SW 1271 (cell line): Measurements from ENCODE around the gene RIPOR2.
"Not testable (repeated sequence)": the region's sequence is repeated elsewhere in the genome, so short reads cannot be mapped to it uniquely, and the experiment has no call there.

ENCODE experiments used
- DNase-seq, 2 experiments: peaks; one replicate each; lab custom pipeline; 2025; lab: John Stamatoyannopoulos, UW

Gene RIPOR2

GRCh38 chr6:24905483-24905882 is 30.3 kb downstream of the RIPOR2 start:
- DNase-seq = no peak

DNA sequence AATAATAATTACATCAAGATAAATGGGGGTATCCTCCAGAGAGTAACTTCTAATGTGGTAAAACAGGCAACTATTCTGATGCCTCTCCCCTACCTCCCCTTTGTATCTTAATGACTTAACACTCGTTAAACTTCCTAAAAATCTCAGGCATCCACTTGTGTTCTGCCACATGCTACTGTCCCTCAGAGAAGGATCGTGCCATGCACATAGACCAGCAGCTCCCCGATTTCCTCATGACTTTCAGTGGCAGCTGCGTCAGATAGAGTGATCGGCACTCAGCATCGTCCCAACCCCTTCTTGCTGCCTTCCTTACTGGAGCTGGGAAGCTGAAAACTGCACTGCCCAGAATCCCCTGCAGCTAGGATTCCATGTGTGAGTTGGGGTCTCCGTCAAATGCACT is 32.1 kb downstream of the RIPOR2 start:
- DNase-seq = no peak

DNA sequence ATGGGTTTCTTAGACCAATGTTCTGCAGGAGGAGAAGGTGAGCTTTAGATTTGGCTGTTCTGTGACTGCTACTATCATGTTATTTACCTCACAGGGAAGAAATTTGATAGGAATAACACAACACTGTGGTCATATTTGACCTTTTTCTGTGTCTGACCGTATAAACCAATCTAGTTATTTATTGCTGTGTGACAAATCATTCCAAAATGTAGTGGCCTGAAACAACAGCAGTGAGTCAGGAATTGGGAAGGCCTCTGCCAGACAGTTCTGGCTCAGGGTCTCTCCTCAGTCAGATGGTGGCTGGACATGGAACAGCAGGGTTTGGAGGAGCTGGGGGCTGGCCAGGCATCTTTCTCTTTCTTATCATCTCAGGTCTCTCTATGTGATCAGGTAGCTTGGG is 33.0 kb downstream of the RIPOR2 start:
- DNase-seq = peak in 1 of 2 experiments; percentile 24

DNA sequence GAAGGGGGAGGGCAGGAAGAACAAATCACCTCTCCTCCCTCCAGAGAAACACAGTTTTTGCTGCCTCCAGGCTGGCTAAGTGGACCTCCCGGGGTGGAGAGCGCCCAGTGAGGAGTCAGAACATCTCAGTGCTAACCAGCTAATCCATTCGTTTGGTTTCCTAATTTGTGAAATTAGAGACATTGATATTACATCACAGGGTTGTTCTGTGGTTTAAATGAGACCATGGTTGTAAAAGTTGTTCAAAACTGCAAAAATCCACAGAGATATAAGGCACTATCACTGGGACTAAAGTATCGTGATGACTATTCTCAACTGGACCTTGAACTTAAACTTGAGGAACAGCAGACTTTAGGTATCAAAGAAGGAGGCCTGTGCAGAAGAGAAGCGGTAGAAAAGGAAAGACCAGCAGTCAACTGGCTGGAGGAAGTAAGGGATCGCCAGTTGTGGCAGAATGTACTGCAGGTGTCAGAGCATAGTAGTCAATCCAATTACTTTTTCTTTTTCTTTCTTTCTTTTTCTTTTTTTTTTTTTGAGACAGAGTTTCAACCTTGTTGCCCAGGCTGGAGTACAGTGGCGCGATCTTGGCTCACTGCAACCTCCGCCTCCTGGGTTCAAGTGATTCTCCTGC is 33.9 kb downstream of the RIPOR2 start:
- no peak for DNase-seq

DNA sequence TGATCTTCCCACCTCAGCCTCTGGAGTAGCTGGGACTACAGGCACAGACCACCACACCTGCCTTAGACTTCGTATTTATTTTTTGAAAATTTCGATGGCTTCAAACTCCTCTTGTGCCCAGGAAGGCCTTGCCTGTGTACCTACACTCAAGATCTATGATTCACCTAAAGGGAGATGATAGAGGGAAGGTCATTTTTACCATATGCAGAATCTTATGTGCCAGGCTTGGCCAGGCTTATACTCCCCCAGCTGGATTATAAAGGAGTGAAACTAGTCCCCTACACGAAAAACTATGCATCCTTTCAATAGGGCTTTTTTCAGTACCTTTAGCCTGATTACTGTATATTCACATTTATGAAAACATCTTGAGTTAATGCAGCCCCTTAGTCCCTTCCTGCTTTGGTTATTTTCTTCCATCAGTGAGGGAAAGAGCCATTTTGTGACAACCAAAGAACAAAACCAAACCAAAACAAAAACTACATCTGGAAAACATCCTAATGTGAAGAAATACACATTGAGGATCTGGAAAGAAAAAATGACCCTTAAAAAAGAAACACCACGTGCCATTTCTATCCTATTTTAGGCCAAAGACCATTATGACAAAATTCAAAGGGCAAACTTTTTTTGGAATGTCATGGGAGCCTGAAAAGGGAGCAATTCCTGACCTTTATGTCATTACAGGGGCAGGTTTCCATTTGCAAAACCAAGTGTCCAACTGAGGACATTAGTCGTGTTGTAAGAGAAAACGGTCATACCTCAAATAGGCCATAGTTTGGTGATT is 34.7 kb downstream of the RIPOR2 start:
- no peak for DNase-seq

GRCh38 chr6:24899997-24900325 is 35.8 kb downstream of the RIPOR2 start:
- DNase-seq = no peak

GRCh38 chr6:24899136-24899996 is 36.4 kb downstream of the RIPOR2 start:
- no peak for DNase-seq

GRCh38 chr6:24898676-24899075 is 37.1 kb downstream of the RIPOR2 start:
- DNase-seq = no peak

- no peak for DNase-seq
These were observed 38.6 kb downstream of the RIPOR2 start for GRCh38 chr6:24897186-24897585.

DNA sequence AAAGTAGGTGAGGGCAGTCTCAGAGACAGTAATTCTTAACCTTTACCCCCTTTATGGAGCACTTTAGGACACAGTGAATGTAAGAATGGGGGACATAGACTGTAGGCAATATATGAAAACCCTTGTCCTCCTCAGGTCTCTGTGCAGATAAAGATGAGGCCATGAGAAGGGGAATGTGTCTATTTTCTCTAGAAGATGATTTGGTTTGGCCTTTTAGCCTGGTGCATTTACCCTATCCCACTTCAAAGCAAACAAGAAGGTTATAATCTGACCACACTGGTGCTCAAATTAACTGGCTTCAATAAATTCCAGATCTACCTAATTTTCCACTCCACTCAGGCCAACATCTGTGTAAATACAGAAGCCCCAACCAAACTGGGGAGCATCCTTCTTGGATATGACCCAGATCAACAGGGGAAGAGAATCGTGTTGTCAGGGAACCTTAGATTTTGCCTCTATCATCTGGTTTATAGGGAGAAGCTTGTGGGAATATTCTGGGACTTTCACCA is 42.4 kb downstream of the RIPOR2 start:
- no peak for DNase-seq

DNA sequence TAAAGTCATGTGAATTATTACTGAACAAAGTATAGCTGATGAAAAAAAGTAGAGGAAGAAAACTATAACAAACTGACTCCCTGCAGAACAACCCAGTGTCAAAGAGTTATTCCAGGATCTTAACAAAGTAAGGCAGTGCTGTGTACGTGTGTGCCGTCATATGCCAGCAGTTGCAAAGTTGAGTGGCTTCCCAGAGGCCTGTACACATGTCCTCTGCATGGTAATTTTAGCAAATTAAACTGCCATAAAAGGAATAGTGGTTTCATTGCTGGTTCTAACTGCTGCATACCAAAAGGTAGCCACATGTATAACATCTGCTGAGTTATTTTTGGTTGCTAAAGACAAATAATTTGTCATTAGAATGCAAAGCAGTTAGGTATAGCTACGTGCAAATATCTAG is 44.8 kb downstream of the RIPOR2 start:
- DNase-seq = no peak

- DNase-seq = no peak
These were observed 45.3 kb downstream of the RIPOR2 start for GRCh38 chr6:24890471-24890870.

DNA sequence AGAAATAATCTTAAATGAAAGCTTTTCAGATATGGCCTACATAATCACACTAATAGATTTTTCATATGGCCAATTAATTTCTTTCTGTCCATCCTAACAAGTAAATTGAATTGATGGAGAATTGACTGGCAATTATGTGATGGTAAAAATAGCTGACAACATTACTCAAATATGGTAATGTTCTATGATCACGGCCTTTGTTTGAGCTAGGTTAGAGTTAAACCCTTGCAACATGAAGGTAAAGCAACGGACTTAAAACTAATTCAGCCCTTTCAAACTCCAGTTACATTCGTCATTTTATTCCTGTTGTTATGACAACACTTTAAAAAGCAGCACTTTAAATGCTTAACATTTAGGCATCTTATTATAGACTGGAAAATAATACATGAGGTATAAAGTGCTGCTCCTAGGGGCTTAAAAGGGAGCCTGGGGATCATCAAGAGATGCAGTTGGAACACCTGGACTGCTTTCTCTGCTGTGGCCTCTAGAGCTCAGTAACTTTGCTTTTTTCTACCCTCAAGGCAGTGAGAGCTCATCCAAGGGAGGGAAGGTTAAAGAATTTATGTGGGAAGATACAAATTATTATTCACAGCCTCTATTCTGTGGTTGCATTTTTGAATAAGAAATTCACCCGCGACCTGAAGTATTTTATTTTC is 46.9 kb downstream of the RIPOR2 start:
- DNase-seq = no peak

DNA sequence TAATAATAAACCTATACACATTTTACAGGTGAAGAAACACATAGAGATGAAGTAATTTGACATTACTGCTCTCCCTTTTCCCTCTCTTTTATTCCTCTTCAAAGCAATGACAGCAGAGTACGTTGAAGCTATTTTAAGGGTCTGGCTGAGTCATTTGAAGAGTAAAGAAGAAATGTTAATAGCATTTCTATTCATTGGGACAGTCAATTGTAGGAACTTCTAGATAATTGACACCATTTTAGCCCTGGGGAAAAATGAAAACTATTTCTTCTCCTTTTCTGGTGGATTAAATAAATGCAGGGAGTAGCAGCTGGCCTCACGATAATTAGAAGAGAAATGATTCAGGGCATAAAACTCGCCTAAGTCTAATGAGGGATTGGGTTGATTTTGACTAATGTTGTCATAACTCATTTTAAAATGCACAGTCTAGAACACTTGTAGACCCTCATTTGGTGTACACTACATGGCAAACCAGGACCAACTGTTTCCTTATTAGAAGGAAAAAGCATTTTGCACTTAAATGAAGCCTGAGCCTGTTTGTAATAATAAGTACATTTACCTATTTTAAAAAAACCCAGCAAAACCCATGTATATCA is 48.1 kb downstream of the RIPOR2 start:
- DNase-seq = no peak

GRCh38 chr6:24883618-24884017 is 52.1 kb downstream of the RIPOR2 start:
- no peak for DNase-seq

DNA sequence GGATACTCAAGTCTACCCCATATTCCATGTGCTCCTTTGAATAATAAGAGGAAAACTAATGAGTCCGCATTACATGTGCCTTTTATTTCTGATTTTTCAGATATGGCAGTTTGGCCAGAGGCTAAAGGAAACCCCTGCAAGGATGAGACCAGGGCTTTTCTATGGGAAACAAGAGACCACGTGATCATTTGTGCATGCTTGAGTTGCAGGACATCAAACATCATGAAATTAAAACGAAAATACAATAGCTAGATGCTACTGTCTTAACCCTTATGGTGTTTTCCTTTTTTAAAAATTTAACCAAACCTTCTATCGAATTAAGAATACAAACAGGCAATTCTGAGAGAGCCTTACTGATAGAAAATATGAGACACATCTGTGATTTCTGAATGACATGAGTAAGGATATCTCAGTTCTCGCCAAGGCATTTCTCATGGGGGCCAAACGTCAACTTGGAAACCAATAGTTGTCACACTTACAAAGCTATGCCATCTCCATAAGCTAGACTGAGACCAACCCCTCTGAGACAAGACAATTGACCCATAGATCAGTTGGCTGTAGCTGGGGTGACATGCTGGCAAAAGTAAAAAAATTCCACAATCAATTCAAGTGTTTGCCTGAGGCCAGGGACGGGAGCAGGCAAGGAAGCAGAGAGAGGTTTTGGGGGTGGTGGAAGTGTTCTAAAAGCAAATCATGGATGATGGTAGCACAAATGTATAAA is 52.8 kb downstream of the RIPOR2 start:
- no peak for DNase-seq

DNA sequence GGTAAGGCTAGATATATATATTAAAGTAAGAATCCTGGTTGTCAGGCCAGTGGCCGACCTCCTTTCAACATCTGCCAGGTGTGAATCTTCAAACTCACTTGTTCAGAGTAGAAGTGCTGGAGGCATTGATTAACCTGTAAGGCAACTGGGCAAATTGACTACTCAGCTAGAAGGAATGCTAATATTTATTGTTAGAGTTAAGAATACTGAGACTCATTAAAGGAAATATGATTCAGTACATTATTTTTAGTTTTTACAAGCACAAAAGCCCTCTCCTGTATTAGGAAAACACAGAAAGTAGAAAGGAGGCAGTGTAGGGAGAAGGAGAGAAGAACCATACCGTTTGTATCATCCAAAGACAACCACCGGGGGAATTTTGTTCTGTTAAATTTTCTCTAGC is 53.5 kb downstream of the RIPOR2 start:
- no peak for DNase-seq

GRCh38 chr6:24881376-24881775 is 54.4 kb downstream of the RIPOR2 start:
- DNase-seq = no peak

GRCh38 chr6:24880451-24880850 is 55.3 kb downstream of the RIPOR2 start:
- no peak for DNase-seq

DNA sequence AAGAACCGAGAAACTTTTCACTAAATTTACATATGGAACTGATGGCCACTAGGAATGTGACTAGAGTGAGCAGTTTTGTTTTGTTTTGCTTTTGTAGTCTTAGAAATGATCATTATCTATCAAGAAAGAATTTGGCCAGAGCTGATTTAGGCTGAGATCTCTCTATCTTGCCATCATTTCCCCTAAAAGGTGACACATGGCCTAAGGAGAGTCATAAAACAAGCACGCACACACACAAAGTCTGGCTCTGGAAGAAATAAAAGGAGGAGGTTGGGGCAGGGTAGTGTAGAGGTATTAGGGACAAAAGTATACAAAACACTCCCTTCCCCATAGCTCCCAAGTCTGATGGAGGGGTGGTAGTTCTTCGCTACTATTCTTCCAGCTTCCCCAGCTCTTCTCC is 56.4 kb downstream of the RIPOR2 start:
- DNase-seq = no peak

GRCh38 chr6:24877747-24878146 is 58.0 kb downstream of the RIPOR2 start:
- DNase-seq = not testable (repeated sequence)
